Right atrium auricular region (tissue), 2 donors: ENCODE results near the gene TFE3. TPM values are rescaled to one million over a fixed set of nuclear protein-coding genes. Genes with fewer than 3 reads are reported as not detected.

ENCODE experiments used
- DNase-seq: peaks from one replicate; pipeline ENCODE4 v3.0.0-alpha.2; 2019; ENCODE audit warnings: low spot score
- H3K27ac ChIP-seq, 2 donors: fragments of 200-600 bp; sonication (generic); 1 replicate in 1 of 2; 2 replicates in 1 of 2; pipeline ENCODE4 v1.5.1; 2016 to 2019
- H3K27me3 ChIP-seq, 2 donors: fragments of 200-600 bp; sonication (generic); one replicate each; pipeline versions ENCODE4 v1.5.1 to v1.6.0; 2017 to 2019
- H3K36me3 ChIP-seq: fragments of 200-600 bp; sonication (generic); one replicate; pipeline ENCODE4 v1.5.1; 2016
- H3K4me1 ChIP-seq, 2 donors: fragments of 200-600 bp; sonication (generic); one replicate each; pipeline versions ENCODE4 v1.5.1 to v1.6.0; 2017 to 2019
- H3K4me3 ChIP-seq, 2 donors: fragments of 200-600 bp; sonication (generic); 1 replicate in 1 of 2; 2 replicates in 1 of 2; pipeline ENCODE4 v1.5.1; 2017 to 2019; ENCODE audit warnings: mild to moderate bottlenecking in 1 of 2, moderate library complexity in 1 of 2
- H3K9me3 ChIP-seq, 2 donors: fragments of 200-600 bp; sonication (generic); one replicate each; pipeline ENCODE4 v1.5.1; 2019
- total RNA-seq, 2 donors: library from RNA; depleted of rRNA; stranded (reverse); fragments of >200 nt; gene quantifications; one replicate each; pipeline ENCODE4 v1.1.0, GENCODE V29; 2016
- TF ChIP-seq, protein P1 (sequence below), 2 donors: fragments of 200-600 bp; sonication (generic); IDR thresholded peaks; one replicate each; pipeline ENCODE4 v1.5.1; 2019; ENCODE audit warnings: antibody characterized with exemption in 2 of 2

Gene TFE3
- total RNA-seq, 2 donors from 2014 or later: 25.8 to 60.3 TPM

DNA sequence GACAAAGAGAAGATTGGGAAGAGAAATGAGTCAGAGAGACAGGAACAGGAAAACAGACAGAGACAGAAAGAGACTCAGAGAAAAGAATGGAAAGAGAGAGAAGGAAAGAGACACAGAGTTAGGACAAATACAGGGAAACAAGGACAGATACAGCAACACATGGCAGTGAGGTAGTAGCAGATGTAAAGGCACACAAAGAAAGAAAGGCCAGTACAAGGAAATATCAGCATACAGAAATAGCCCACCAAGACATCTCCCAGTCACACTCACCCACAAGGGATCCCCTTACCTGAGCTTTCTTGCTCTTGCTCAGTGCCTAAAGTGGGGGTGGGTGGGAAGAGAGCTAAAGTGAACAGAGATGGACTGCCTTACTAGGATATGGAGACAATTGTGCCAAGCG lies 45.3 kb downstream of the TFE3 start:
- H3K27me3 ChIP-seq: no peaks in the 10 kb centered on the region
- no peaks in the 10 kb centered on the region for H3K36me3 ChIP-seq
- no peaks in the 10 kb centered on the region for H3K9me3 ChIP-seq

DNA sequence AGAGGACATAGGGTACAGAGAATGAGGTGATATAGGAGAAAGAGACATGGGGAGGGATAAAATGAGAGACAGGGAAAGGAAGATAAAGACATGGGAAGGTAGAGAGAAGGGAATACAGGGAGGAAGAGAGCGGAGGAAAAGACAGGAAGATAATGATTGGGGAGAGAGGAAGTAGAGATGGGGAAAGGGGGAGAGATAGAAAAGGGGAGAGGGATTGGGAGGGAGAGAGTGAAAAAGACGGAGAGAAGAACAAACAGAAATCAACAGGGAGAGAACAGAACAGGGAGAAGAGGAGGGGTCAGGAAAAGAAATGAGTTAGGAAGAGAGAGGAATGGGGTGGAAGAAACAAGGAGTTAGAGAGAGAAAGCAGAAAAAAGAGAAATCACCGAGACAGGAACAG lies 45.7 kb downstream of the TFE3 start:
- H3K4me3 ChIP-seq: no peak overlapping the region
- no peaks in the 10 kb centered on the region for H3K36me3 ChIP-seq
- no peaks in the 10 kb centered on the region for H3K27me3 ChIP-seq
- no peaks in the 10 kb centered on the region for H3K9me3 ChIP-seq
- peaks cover 0 to 7% of the 10 kb centered on the region in 2 donors for H3K4me1 ChIP-seq
- TF ChIP-seq, protein P1, sequence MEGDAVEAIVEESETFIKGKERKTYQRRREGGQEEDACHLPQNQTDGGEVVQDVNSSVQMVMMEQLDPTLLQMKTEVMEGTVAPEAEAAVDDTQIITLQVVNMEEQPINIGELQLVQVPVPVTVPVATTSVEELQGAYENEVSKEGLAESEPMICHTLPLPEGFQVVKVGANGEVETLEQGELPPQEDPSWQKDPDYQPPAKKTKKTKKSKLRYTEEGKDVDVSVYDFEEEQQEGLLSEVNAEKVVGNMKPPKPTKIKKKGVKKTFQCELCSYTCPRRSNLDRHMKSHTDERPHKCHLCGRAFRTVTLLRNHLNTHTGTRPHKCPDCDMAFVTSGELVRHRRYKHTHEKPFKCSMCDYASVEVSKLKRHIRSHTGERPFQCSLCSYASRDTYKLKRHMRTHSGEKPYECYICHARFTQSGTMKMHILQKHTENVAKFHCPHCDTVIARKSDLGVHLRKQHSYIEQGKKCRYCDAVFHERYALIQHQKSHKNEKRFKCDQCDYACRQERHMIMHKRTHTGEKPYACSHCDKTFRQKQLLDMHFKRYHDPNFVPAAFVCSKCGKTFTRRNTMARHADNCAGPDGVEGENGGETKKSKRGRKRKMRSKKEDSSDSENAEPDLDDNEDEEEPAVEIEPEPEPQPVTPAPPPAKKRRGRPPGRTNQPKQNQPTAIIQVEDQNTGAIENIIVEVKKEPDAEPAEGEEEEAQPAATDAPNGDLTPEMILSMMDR (IDR thresholded peaks at IDR 0.05): no peak
- no peak for DNase-seq
- no peak overlapping the region for H3K27ac ChIP-seq

More for the DNA sequence above, 45.3 kb downstream of the TFE3 start:
- no peak overlapping the region for H3K27ac ChIP-seq
- DNase-seq: no peak
- H3K4me3 ChIP-seq: no peak overlapping the region
- TF ChIP-seq, protein P1 (IDR thresholded peaks at IDR 0.05): no peak
- H3K4me1 ChIP-seq: peaks cover 0 to 7% of the 10 kb centered on the region in 2 donors

DNA sequence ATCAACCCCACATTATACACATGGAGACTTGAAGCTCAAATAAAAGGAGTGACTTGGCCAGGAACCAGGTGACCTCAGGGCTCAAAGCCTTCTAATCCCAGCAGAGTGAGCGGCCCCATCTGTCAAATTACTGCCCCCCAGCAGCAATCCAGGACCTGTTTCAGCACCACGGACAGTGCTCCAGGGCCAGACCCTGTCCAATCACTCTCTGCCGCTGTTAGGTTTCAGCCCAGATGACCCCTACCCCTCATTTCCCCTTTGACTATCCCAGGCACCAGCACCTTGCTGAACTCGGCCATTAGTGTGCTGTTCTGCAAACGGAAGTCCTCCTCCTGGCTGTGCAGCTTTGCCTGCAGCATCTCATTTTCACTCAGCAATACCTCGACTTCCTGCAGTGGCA lies 46.2 kb downstream of the TFE3 start:
- Histone ChIP-seq H3K4me1 (peaks cover 0 to 7% of the 10 kb centered on the region in 2 donors), H3K27me3 (no peaks in the 10 kb centered on the region), H3K27ac (no peak overlapping the region), H3K36me3 (no peaks in the 10 kb centered on the region), H3K4me3 (no peak overlapping the region), H3K9me3 (no peaks in the 10 kb centered on the region)
- no peak for DNase-seq
- TF ChIP-seq, protein P1 (IDR thresholded peaks at IDR 0.05): no peak

DNA sequence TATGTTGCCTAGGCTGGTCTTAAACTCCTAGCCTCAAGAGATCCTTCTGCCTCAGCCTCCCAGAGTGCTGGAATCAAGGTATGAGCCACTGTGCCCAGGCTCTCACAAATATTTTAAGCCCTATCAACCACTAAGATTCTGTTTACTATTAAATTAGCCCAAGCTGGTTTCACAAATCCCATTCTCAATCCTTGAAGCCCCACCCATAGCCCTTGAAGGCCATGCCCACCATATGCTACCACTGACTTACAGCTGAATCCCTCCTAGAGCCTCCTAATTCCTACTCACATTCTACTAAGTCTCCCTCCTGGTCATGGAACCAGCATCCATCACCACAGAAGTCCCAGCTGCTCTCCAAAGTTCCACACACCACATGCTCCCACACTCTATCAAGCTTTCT lies 50.8 kb downstream of the TFE3 start:
- peaks cover 6% of the 10 kb centered on the region for H3K36me3 ChIP-seq
- no peaks in the 10 kb centered on the region for H3K9me3 ChIP-seq
- DNase-seq: no peak
- TF ChIP-seq, protein P1 (IDR thresholded peaks at IDR 0.05): no peak
- H3K27ac ChIP-seq: no peak overlapping the region
- no peak overlapping the region for H3K4me3 ChIP-seq
- H3K4me1 ChIP-seq: no peaks in the 10 kb centered on the region
- H3K27me3 ChIP-seq: no peaks in the 10 kb centered on the region

DNA sequence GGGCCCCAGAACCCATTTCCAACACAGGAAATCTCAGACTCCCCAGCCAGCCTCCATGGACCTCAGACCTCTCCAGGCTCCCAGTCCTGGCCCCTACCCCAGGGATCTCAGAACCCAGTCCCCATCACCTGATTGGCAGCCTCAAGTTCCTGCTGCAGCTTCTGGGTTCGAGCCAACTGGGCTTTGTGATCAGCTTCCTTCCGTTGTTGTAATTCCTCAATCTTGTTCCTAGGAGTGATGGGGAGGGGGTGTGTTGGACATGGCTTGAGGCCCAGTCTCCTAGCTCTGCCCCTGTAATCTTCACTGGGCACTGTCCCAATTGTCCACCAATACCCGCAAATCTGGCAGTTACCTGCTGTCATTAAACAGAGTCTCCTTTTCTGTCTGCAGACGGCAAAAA lies 53.7 kb downstream of the TFE3 start:
- DNase-seq: no peak
- Histone ChIP-seq H3K9me3 (no peaks in the 10 kb centered on the region), H3K4me1 (no peaks in the 10 kb centered on the region), H3K36me3 (peaks cover 6% of the 10 kb centered on the region), H3K27me3 (no peaks in the 10 kb centered on the region), H3K27ac (no peak overlapping the region), H3K4me3 (no peak overlapping the region)
- TF ChIP-seq, protein P1 (IDR thresholded peaks at IDR 0.05): no peak

DNA sequence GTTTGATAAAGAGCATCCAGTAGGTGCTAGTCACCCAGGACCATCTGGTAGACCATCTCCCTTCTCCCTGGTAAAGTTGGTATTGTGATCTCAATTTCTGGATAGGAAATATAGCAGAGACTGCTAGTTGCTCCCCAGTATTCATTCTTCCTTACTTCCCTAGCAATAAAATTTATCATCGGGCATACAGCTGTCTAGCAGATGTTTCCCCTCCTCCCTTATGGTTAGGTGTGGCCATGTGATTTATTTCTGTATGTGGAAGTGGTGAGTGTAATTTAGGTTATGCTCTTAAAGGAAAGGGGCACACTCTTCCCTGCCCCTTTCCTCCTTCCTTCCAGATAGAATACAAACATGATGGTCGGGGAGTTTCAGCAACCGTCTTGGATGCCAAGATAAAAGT lies 59.3 kb downstream of the TFE3 start:
- Histone ChIP-seq H3K27me3 (no peaks in the 10 kb centered on the region), H3K4me3 (no peak overlapping the region), H3K4me1 (no peaks in the 10 kb centered on the region), H3K27ac (no peak overlapping the region), H3K9me3 (no peaks in the 10 kb centered on the region), H3K36me3 (peaks cover 11% of the 10 kb centered on the region)
- TF ChIP-seq, protein P1 (IDR thresholded peaks at IDR 0.05): no peak
- DNase-seq: no peak
